Neural cell (in vitro differentiated cells): ENCODE data around the gene IFI27.

Experiments used
- CTCF ChIP-seq: fragments of 450-650 bp; IDR thresholded peaks from 2 replicates; pipeline ENCODE4 v1.5.1; 2014; ENCODE audit warnings: antibody characterized with exemption, mild to moderate bottlenecking, moderate library complexity; ENCODE audit not compliant: poor library complexity, severe bottlenecking
- EP300 ChIP-seq: fragments of 450-650 bp; conservative IDR thresholded peaks from 2 replicates; pipeline ENCODE4 v1.6.1; 2014; ENCODE audit warnings: antibody characterized with exemption, mild to moderate bottlenecking, moderate library complexity; ENCODE audit not compliant: poor library complexity, severe bottlenecking
- EZH2 ChIP-seq: fragments of 200-600, 300-800 bp; shearing (Covaris generic), sonication (generic); IDR thresholded peaks from 2 replicates; pipeline ENCODE4 v1.6.1; 2014; ENCODE audit warnings: antibody characterized with exemption, low read length, borderline replicate concordance, mild to moderate bottlenecking; ENCODE audit not compliant: insufficient read depth, poor library complexity, severe bottlenecking
- MXI1 ChIP-seq: fragments of 450-650 bp; conservative IDR thresholded peaks from 2 replicates; pipeline ENCODE4 v1.6.1; 2014; ENCODE audit warnings: antibody characterized with exemption, mild to moderate bottlenecking; ENCODE audit not compliant: poor library complexity, severe bottlenecking
- POLR2AphosphoS5 ChIP-seq: IDR thresholded peaks from 2 replicates; pipeline ENCODE4 v1.6.1; 2012
- RAD21 ChIP-seq: fragments of 450-650 bp; conservative IDR thresholded peaks from 2 replicates; pipeline ENCODE4 v1.6.1; 2014; ENCODE audit warnings: antibody characterized with exemption, mild to moderate bottlenecking, moderate library complexity
- TAF1 ChIP-seq: IDR thresholded peaks from 2 replicates; pipeline ENCODE4 v1.6.1; 2012; ENCODE audit warnings: low read depth
- TF ChIP-seq, protein P1 (sequence below): IDR thresholded peaks from 2 replicates; pipeline ENCODE4 v1.6.1; 2012; ENCODE audit warnings: borderline replicate concordance

GRCh38 chr14:94079891-94080620, 30.5 kb upstream of the IFI27 start:
- no peak for TF ChIP-seq CTCF
- no peak for TF ChIP-seq POLR2AphosphoS5
- no peak for TF ChIP-seq TAF1
- no peak for TF ChIP-seq MXI1
- TF ChIP-seq EP300: no peak
- no peak for TF ChIP-seq EZH2
- TF ChIP-seq, protein P1, sequence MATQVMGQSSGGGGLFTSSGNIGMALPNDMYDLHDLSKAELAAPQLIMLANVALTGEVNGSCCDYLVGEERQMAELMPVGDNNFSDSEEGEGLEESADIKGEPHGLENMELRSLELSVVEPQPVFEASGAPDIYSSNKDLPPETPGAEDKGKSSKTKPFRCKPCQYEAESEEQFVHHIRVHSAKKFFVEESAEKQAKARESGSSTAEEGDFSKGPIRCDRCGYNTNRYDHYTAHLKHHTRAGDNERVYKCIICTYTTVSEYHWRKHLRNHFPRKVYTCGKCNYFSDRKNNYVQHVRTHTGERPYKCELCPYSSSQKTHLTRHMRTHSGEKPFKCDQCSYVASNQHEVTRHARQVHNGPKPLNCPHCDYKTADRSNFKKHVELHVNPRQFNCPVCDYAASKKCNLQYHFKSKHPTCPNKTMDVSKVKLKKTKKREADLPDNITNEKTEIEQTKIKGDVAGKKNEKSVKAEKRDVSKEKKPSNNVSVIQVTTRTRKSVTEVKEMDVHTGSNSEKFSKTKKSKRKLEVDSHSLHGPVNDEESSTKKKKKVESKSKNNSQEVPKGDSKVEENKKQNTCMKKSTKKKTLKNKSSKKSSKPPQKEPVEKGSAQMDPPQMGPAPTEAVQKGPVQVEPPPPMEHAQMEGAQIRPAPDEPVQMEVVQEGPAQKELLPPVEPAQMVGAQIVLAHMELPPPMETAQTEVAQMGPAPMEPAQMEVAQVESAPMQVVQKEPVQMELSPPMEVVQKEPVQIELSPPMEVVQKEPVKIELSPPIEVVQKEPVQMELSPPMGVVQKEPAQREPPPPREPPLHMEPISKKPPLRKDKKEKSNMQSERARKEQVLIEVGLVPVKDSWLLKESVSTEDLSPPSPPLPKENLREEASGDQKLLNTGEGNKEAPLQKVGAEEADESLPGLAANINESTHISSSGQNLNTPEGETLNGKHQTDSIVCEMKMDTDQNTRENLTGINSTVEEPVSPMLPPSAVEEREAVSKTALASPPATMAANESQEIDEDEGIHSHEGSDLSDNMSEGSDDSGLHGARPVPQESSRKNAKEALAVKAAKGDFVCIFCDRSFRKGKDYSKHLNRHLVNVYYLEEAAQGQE: no peak
- no peak for TF ChIP-seq RAD21
